Aorta (tissue), 5 donors: ENCODE measurements around the gene NCR2. TPM values are rescaled to one million over a fixed set of nuclear protein-coding genes. Genes with fewer than 3 reads are reported as not detected.

Experiments used
- ATAC-seq: fragments of 200-7000 bp; cut with Tn5 transposase; one replicate; pipeline ENCODE4 v1.9.1; 2022; ENCODE audit warnings: moderate library complexity; ENCODE audit not compliant: low FRiP score
- DNase-seq, 2 donors: peaks; one replicate each; pipeline ENCODE4 v3.0.0-alpha.2; 2020
- H3K27ac ChIP-seq, 2 donors: one replicate each; pipeline ENCODE4 v1.5.1; 2013; ENCODE audit warnings: low read length in 2 of 2, mild to moderate bottlenecking in 2 of 2, moderate library complexity in 2 of 2, control low read depth in 1 of 2, inconsistent platforms in 1 of 2, low read depth in 1 of 2
- H3K27me3 ChIP-seq, 2 donors: one replicate each; pipeline ENCODE4 v1.6.1; 2013; ENCODE audit warnings: control low read depth in 1 of 2, low read length in 1 of 2, mild to moderate bottlenecking in 1 of 2, moderate library complexity in 1 of 2; ENCODE audit not compliant: insufficient read depth in 2 of 2, control insufficient read depth in 1 of 2
- H3K36me3 ChIP-seq, 2 donors: one replicate each; pipeline ENCODE4 v1.6.1; 2013; ENCODE audit warnings: control low read depth in 1 of 2, low read length in 1 of 2, mild to moderate bottlenecking in 1 of 2; ENCODE audit not compliant: insufficient read depth in 2 of 2, control insufficient read depth in 1 of 2
- H3K4me1 ChIP-seq, 2 donors: one replicate each; pipeline ENCODE4 v1.6.1; 2013; ENCODE audit warnings: low read length in 2 of 2, control low read depth in 1 of 2, mild to moderate bottlenecking in 1 of 2, moderate library complexity in 1 of 2; ENCODE audit not compliant: insufficient read depth in 2 of 2, control insufficient read depth in 1 of 2
- H3K4me3 ChIP-seq, 2 donors: one replicate each; pipeline ENCODE4 v1.5.1; 2013; ENCODE audit warnings: low read length in 2 of 2, control low read depth in 1 of 2, mild to moderate bottlenecking in 1 of 2
- H3K9me3 ChIP-seq: one replicate; pipeline ENCODE4 v1.6.1; 2013; ENCODE audit warnings: mild to moderate bottlenecking, low read length; ENCODE audit not compliant: control insufficient read depth
- WGBS, 2 donors: extraction: QIAGEN DNeasy Blood & Tissue Kit; methylation state at CpG; one replicate each; pipeline ENCODE4 v1.1.7; 2013; 5-methylcytosine and 5-hydroxymethylcytosine counted together
- intact Hi-C, 2 donors: fragments of 100-400 bp; cut with DNase I; formaldehyde crosslinking; loops; one replicate each; pipeline versions ENCODE4 v1.14.2 to v1.15.0; 2022
- polyA plus RNA-seq, 2 donors: library from polyadenylated mRNA; stranded (reverse); fragments of 200-250 nt; gene quantifications; one replicate each; pipeline ENCODE4 v1.2.3, GENCODE V29; 2013
- total RNA-seq, 2 donors: library from RNA; stranded (reverse); fragmentation: NEBNext Ultra II Directional; extraction: Animal tissue kit (Norgen Biotek cat#: 25700); gene quantifications; one replicate each; pipeline ENCODE4 v1.2.1, GENCODE V29; 2021
- donor health status: healthy with polysubstance abuse.
- donor health status: Bipolar disorder and iron deficiency.
- donor health status: DM: no; HTN: no; CAD: no.
- donor health status: DM: no; HTN: no; CAD: no.
- donor health status: DM: yes; HTN: yes; CAD: no.

Gene NCR2
- total and polyA plus RNA-seq, 4 donors = not detected

- no peak overlapping the region for H3K27ac ChIP-seq
- no peak for DNase-seq
- H3K27me3 ChIP-seq = no peaks in the 10 kb centered on the region
- H3K36me3 ChIP-seq = no peaks in the 10 kb centered on the region
- ATAC-seq = no peak
- no peaks in the 10 kb centered on the region for H3K4me1 ChIP-seq
- H3K9me3 ChIP-seq = no peaks in the 10 kb centered on the region
- intact Hi-C loops = no loop called here
- 51 to 61% methylated on average over 4 of the region's 4 CpGs for WGBS, 2 donors
- H3K4me3 ChIP-seq = no peak overlapping the region
Measured at GRCh38 chr6:41325446-41326066, 9.9 kb upstream of the NCR2 start.

GRCh38 chr6:41326092-41326491, 9.3 kb upstream of the NCR2 start:
- Histone ChIP-seq H3K4me3 (no peak overlapping the region), H3K4me1 (no peaks in the 10 kb centered on the region), H3K27me3 (no peaks in the 10 kb centered on the region), H3K9me3 (no peaks in the 10 kb centered on the region), H3K27ac (no peak overlapping the region), H3K36me3 (no peaks in the 10 kb centered on the region)
- WGBS, 2 donors = 59 to 64% methylated on average over 9 of the region's 9 CpGs
- DNase-seq = no peak
- intact Hi-C loops = no loop called here
- ATAC-seq = no peak

GRCh38 chr6:41327177-41327576, 8.2 kb upstream of the NCR2 start:
- H3K27me3 ChIP-seq = no peaks in the 10 kb centered on the region
- no peak for DNase-seq

GRCh38 chr6:41331401-41332150, 3.8 kb upstream of the NCR2 start:
- DNase-seq = no peak
- Histone ChIP-seq H3K27me3 (no peaks in the 10 kb centered on the region), H3K4me1 (no peaks in the 10 kb centered on the region), H3K4me3 (no peak overlapping the region), H3K36me3 (no peaks in the 10 kb centered on the region), H3K9me3 (no peaks in the 10 kb centered on the region), H3K27ac (no peak overlapping the region)
- no peak for ATAC-seq
- intact Hi-C loops = no loop called here
- 90 to 93% methylated on average over 11 of the region's 11 CpGs for WGBS, 2 donors

More at GRCh38 chr6:41327177-41327576, 8.2 kb upstream of the NCR2 start:
- no peaks in the 10 kb centered on the region for H3K4me1 ChIP-seq
- H3K9me3 ChIP-seq = no peaks in the 10 kb centered on the region
- no peaks in the 10 kb centered on the region for H3K36me3 ChIP-seq
- intact Hi-C loops = no loop called here
- WGBS, 2 donors = 78 to 86% methylated on average over 2 of the region's 2 CpGs
- no peak for ATAC-seq
- H3K27ac ChIP-seq = no peak overlapping the region
- no peak overlapping the region for H3K4me3 ChIP-seq

- no peak for ATAC-seq
- no peaks in the 10 kb centered on the region for H3K9me3 ChIP-seq
- H3K27ac ChIP-seq = no peak overlapping the region
- WGBS, 2 donors = 78 to 79% methylated on average over 8 of the region's 8 CpGs
- H3K36me3 ChIP-seq = no peaks in the 10 kb centered on the region
- H3K4me3 ChIP-seq = no peak overlapping the region
- intact Hi-C loops = no loop called here
- H3K4me1 ChIP-seq = no peaks in the 10 kb centered on the region
- no peak for DNase-seq
- no peaks in the 10 kb centered on the region for H3K27me3 ChIP-seq
Measured at GRCh38 chr6:41332241-41332640, 3.2 kb upstream of the NCR2 start.

GRCh38 chr6:41332842-41333736, 2.3 kb upstream of the NCR2 start:
- H3K4me1 ChIP-seq = no peaks in the 10 kb centered on the region
- ATAC-seq (no peak), DNase-seq (no peak)
- WGBS, 2 donors = 76 to 78% methylated on average over 4 of the region's 4 CpGs
- no peak overlapping the region for H3K27ac ChIP-seq
- H3K9me3 ChIP-seq = no peaks in the 10 kb centered on the region
- no peak overlapping the region for H3K4me3 ChIP-seq
- intact Hi-C loops = no loop called here
- H3K27me3 ChIP-seq = no peaks in the 10 kb centered on the region
- no peaks in the 10 kb centered on the region for H3K36me3 ChIP-seq

GRCh38 chr6:41334482-41335040, 847 bp upstream of the NCR2 start:
- intact Hi-C loops = no loop called here
- no peak for ATAC-seq
- no peaks in the 10 kb centered on the region for H3K27me3 ChIP-seq
- no peaks in the 10 kb centered on the region for H3K9me3 ChIP-seq
- no peak for DNase-seq
- no peaks in the 10 kb centered on the region for H3K4me1 ChIP-seq
- WGBS, 2 donors = 74 to 75% methylated on average over 11 of the region's 11 CpGs
- no peaks in the 10 kb centered on the region for H3K36me3 ChIP-seq
- no peak overlapping the region for H3K27ac ChIP-seq
- H3K4me3 ChIP-seq = no peak overlapping the region

- intact Hi-C loops = no loop called here
- Histone ChIP-seq H3K4me1 (no peaks in the 10 kb centered on the region), H3K9me3 (no peaks in the 10 kb centered on the region), H3K27me3 (no peaks in the 10 kb centered on the region), H3K36me3 (no peaks in the 10 kb centered on the region), H3K27ac (no peak overlapping the region), H3K4me3 (no peak overlapping the region)
- DNase-seq (no peak), ATAC-seq (no peak)
- 94 to 95% methylated on average over 11 of the region's 11 CpGs for WGBS, 2 donors
Measured at GRCh38 chr6:41335943-41336342, 535 bp downstream of the NCR2 start.
